ENCODE results near the gene VPS37D.
"Not testable (repeated sequence)": the region's sequence is repeated elsewhere in the genome, so short reads cannot be mapped to it uniquely, and the experiment has no call there.

The VPS37D gene

DNA sequence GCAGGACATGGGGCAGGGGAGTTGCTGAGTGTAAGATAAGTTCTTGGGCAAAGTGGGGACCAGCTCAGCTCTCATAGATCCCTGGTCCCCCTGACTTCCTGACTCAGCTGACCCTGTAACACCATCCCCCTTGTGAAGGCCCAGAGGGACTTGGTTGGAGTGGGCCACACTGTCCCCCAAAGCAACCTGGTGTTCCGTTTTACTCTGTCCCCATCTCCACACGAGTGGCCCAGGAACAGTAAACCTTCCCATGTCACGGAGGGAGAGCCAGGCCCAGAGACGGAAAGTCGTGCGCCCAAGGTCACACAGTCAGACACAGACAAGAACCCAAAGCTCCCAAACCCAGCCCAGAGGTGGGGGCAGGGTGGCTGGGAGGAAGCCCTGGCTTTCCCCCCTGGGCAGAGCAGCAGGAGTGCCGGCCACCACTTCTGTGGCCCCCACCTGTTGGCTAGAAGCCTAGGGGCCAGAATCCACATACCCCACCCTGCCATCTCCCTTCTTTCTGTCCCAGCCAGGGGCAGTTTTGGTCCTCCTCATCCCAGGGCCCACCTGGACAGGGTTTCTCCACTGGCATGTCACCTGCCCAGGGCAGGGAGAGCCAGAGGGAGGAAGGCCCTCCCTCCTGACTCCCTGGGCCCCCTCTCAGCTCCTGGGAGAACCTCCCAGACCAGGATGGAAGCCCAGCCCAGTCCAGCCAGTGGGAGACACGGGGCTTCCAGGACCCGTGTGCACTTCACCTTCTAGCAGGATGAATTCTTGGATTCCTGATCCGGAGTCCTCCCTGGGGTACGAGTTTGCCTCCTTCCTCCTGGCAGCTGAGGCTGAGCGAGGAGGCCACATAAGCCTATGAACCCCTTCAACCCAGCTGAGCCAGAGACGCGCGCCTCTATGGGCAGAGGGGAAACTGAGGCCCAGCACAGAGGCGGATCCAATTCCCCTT, 20.6 kb upstream of the VPS37D start:
- DNase-seq (ENCODE audit: low spot score): no peak

- DNase-seq (ENCODE audit: low spot score): no peak
Measured at GRCh38 chr7:73647725-73648592, 19.7 kb upstream of the VPS37D start.

DNA sequence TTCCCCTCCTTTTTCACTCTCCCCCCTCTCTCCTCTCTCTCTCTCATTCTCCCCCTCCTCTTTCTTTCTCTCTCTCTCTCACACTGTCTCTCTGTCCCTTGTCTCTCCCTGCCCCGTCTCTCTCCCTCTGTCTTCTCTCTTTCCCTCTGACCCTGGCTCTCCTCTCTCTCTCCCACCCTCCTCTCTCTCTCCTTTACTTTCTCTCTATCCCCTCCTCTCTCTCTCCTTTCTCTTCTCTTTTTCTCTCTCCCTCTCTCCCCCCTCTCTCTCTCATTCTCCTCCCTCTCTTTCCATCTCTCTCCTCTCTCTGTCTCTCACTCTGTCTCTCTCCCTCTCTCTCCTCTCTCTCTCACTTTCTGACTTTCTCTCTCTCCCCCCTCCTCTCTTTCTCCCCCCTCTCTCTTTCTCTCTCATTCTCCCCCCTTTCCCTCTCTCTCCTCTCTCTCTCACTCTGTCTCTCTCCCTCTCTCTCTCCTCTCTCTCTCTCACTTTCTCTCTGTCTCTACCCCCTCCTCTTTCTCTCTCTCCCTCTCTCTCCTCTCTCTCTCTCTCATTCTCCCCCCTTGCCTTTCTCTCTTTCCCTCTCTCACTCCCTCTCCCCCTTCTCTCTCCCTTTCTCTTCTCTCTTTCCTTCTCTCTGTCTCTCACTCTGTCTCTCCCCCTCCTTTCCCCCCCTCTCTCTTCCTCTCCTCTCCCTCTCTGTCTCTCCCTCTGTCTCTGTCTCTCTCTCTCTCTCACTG, 18.9 kb upstream of the VPS37D start:
- DNase-seq (ENCODE audit: low spot score): no peak

GRCh38 chr7:73649576-73649975, 18.1 kb upstream of the VPS37D start:
- no peak for DNase-seq (ENCODE audit: low spot score)

DNA sequence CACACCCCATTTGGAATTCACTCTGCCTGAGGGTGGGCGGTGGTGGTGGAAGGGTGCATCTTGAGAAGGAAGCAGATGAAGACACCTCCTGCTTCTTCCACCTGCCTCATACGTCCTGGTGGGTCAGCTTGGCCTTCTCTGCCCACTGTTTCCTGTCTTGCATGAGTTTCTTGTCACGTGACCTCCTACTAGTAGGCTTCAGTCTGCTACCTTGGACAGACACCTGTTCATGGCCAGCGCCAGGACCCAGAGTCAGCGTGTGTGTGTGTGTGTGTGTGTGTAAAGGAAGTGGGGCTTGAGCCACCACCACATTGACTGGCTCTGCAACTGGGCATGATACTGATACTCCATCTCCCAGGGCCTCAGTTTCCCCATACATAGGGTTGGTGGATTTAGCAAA, 17.1 kb upstream of the VPS37D start:
- no peak for DNase-seq (ENCODE audit: low spot score)

- DNase-seq (ENCODE audit: low spot score): no peak
Measured at GRCh38 chr7:73652541-73652949, 15.1 kb upstream of the VPS37D start.

DNA sequence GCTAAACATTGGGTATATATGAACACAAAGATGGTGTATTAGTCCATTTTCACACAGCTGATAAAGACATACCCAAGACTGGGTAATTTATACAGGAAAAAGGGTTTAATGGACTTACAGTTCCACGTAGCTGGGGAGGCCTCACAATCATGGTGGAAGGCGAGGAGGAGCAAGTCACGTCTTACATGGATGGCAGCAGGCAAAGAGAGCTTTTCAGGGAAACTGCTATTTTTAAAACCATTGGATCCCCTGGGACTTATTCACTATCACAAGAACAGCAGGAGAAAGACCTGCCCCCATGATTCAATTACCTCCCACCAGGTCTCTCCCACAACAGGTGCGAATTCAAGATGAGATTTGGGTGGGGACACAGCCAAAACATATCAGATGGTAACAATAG, 12.3 kb upstream of the VPS37D start:
- DNase-seq (ENCODE audit: low spot score): not testable (repeated sequence)

DNA sequence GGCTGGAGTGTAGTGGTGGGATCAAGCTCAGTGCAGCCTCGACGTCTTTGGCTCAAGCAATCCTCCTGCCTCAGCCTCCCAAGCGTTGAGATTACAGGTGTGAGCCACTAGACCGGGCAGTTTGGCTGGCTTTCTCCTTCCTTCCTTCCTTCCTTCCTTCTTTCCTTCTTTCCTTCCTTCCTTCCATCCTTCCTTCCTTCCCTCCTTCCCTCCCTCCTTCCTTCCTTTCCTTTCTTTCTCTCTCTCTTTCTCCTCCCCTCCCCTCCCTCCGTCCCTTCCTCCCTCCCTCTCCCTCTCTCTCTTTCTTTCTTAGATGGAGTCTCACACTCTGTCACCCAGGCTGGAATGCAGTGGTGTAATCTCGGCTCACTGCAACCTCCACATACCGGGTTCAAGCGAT, 7.6 kb upstream of the VPS37D start:
- no peak for DNase-seq (ENCODE audit: low spot score)

- DNase-seq (ENCODE audit: low spot score): not testable (repeated sequence)
Measured at GRCh38 chr7:73660594-73660993, 7.0 kb upstream of the VPS37D start.

GRCh38 chr7:73663033-73663432, 4.6 kb upstream of the VPS37D start:
- no peak for DNase-seq (ENCODE audit: low spot score)

DNA sequence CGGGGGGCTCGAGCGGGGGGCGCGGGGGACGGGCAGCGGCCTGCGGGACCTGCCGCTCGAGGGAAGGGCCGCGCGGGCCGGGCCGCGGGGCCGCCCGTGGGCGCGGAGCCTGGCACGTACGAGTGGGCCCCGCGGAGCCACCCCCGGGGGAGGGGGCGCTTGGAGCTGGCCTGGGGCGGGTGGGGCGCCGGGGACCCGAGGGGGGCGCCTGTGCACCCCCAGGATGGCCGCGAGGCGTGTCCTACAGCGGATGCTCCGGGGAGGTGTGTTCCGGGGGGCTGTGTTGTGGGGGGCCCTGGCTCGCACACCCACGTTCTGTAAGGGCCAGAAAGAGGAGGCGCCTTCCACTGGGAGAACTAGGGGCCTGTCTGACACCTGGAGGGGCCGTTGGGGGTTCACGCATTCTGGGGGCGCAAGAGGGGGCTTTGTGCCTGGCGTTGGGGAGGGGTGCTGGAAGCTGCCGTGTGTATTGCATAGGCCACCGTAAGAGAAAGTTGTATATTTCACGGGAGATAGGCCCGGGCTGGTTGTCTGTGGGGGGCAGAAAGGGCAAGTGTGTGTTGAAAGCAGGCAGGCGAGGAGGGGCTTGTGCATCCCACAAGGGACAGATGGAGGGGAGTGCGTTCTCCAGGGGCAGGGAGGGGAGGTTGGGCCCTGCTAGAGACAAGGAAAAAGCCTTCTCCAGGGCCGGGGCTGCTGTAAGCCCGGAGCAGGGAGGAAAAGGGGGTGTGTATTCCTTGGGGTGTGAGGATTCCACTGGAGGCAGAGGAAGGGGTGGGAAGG, 663 bp downstream of the VPS37D start:
- no peak for DNase-seq (ENCODE audit: low spot score)

GRCh38 chr7:73668886-73669230, 1.2 kb downstream of the VPS37D start:
- DNase-seq (ENCODE audit: low spot score): no peak

GRCh38 chr7:73669288-73669701, 1.7 kb downstream of the VPS37D start:
- DNase-seq (ENCODE audit: low spot score): no peak

GRCh38 chr7:73669858-73670385, 2.3 kb downstream of the VPS37D start:
- no peak for DNase-seq (ENCODE audit: low spot score)

- no peak for DNase-seq (ENCODE audit: low spot score)
Measured at GRCh38 chr7:73671322-73671661, 3.7 kb downstream of the VPS37D start.

- no peak for DNase-seq (ENCODE audit: low spot score)
Measured at GRCh38 chr7:73671857-73672445, 4.3 kb downstream of the VPS37D start.

DNA sequence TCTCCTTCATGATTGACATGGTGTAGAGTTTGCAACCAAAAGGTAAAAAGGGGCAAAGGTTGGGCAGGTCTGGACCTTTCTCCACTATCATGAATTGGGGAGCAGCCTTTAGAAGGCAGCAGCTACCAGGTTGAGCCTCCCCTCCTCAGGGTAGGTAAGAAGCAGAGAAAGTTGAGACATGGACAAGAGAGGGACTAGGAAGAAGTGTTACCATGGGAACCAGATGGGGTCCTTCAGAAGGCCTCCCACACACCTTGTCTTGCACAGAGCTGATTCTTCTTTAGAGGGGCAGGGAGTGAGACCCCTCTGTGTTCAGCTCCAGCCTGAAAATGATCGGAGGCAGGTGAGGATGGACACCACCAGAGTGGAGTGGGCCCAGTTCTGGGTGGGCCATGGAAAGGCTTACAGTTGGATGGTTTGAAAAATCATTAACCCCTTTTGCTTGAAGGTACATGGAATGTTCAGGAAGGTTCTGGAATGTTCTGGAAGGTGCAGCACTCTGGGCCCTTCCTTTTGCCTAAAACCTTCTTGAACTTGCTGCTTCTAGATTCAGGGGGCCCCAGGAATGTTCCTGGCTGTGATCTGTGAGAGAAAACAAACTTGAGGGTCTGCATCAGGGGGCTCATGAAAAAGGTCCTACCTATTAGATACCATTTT, 7.0 kb downstream of the VPS37D start:
- DNase-seq (ENCODE audit: low spot score): no peak

DNA sequence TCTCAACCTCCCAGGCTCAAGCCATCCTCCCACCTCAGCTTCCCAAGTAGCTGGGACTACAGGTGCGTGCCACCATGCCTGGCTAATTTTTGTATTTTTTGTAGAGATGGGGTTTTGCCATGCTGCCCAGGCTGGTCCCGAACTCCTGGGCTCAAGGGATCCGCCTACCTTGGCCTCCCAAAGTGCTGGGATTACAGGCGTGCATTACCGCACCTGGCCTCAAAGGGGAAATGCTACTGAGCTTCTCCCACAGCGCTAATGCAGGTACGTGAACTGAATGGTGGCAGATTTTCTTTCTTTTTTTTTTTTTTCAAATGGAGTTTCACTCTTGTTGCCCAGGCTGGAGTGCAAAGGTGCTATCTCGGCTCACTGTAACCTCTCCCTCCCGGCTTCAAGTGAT, 8.4 kb downstream of the VPS37D start:
- not testable (repeated sequence) for DNase-seq (ENCODE audit: low spot score)

DNA sequence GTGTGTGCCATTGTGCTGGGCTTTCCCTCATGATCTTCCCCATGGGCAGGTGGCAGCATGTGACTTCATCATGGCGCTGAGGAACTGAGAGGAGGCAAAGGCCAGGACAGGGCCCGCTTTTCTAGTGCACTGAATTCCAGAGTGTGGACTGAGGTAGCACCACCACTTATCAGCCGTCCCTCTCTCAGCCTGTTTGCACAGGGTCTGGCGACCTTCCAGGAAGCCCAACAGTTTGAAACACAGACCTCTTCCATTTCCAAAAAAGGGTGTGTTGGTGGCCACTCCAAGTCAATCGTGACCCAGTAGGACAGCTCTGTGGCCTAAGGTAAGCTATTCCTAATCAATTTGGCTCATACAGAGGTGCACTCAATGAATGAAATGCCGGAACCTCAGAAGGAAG, 11.2 kb downstream of the VPS37D start:
- no peak for DNase-seq (ENCODE audit: low spot score)

GRCh38 chr7:73679709-73680108, 12.1 kb downstream of the VPS37D start:
- no peak for DNase-seq (ENCODE audit: low spot score)
